HG03108 (cell line): ENCODE results near the gene ABCB8.
A peak's percentile ranks its signal among the peaks of the same experiment; 100 is the strongest.

Experiments
- ATAC-seq: cut with Tn5 transposase; IDR thresholded peaks from one replicate; pipeline ENCODE4 v1.9.1; 2021; ENCODE audit warnings: moderate library complexity; ENCODE audit not compliant: unreplicated experiment

Gene ABCB8

GRCh38 chr7:151028131-151028947 is at the start of gene ABCB8:
Gene ABCB8, plus strand, starts transcription at chr7:151028450. Its CDS starts 66 bp downstream, at chr7:151028516.
- peak; percentile 98 for ATAC-seq

- ATAC-seq = no peak
Observed at GRCh38 chr7:150979713-150980390, 48.4 kb upstream of the ABCB8 start.

- no peak for ATAC-seq
Observed at GRCh38 chr7:150980663-150981062, 47.6 kb upstream of the ABCB8 start.

GRCh38 chr7:150981644-150982043 is 46.6 kb upstream of the ABCB8 start:
- ATAC-seq = no peak

GRCh38 chr7:150982351-150982750 is 45.9 kb upstream of the ABCB8 start:
- no peak for ATAC-seq

GRCh38 chr7:150983893-150984368 is 44.3 kb upstream of the ABCB8 start:
- ATAC-seq = no peak

- no peak for ATAC-seq
Observed at GRCh38 chr7:150986099-150986512, 42.1 kb upstream of the ABCB8 start.

GRCh38 chr7:150986556-150986955 is 41.7 kb upstream of the ABCB8 start:
- no peak for ATAC-seq

- ATAC-seq = no peak
Observed at GRCh38 chr7:150988230-150989226, 39.7 kb upstream of the ABCB8 start.

GRCh38 chr7:150989456-150989855 is 38.8 kb upstream of the ABCB8 start:
- no peak for ATAC-seq

GRCh38 chr7:150990416-150991186 is 37.6 kb upstream of the ABCB8 start, which contains the start of gene NOS3:
Gene NOS3, plus strand, starts transcription at chr7:150991017. Its CDS starts 2,787 bp downstream, at chr7:150993804.
- no peak for ATAC-seq

GRCh38 chr7:150992051-150992640 is 36.1 kb upstream of the ABCB8 start:
- no peak for ATAC-seq

- ATAC-seq = peak; percentile 51
Observed at GRCh38 chr7:150992833-150993302, 35.4 kb upstream of the ABCB8 start.

GRCh38 chr7:150993511-150993910 is 34.7 kb upstream of the ABCB8 start:
- no peak for ATAC-seq

GRCh38 chr7:150994141-150994837 is 34.0 kb upstream of the ABCB8 start:
- ATAC-seq = no peak

- no peak for ATAC-seq
Observed at GRCh38 chr7:150994838-150995510, 33.3 kb upstream of the ABCB8 start.

GRCh38 chr7:150996376-150997074 is 31.7 kb upstream of the ABCB8 start:
- ATAC-seq = no peak

- no peak for ATAC-seq
Observed at GRCh38 chr7:150997075-150997511, 31.2 kb upstream of the ABCB8 start.
